GM18519 (cell line): ENCODE data around the gene LCE2A.

ENCODE experiments used
- ATAC-seq: cut with Tn5 transposase; IDR thresholded peaks from one replicate; pipeline ENCODE4 v1.9.1; 2021; ENCODE audit warnings: mild to moderate bottlenecking, moderate library complexity; ENCODE audit not compliant: unreplicated experiment, low FRiP score

Gene LCE2A

DNA sequence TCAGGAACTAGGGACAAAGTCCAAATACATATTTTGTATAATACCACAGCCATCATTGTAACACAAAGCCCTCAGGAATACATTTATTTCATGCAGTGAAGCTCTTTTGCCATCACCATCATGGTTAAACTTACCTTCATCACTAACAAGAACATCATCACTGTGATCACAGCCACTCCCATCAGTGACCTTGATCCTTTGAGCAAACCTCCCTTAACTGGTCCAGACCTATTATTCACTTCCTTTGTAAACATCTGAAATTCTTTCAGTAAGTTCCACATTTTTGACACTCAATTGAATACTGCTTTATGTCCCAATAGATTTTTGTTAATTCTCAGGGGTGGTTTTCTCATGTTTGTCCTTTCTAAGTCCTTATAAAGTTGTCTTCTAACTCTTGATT lies 43.5 kb downstream of the LCE2A start:
- no peak for ATAC-seq

- no peak for ATAC-seq
These were observed 45.4 kb downstream of the LCE2A start for GRCh38 chr1:152743371-152744145.

DNA sequence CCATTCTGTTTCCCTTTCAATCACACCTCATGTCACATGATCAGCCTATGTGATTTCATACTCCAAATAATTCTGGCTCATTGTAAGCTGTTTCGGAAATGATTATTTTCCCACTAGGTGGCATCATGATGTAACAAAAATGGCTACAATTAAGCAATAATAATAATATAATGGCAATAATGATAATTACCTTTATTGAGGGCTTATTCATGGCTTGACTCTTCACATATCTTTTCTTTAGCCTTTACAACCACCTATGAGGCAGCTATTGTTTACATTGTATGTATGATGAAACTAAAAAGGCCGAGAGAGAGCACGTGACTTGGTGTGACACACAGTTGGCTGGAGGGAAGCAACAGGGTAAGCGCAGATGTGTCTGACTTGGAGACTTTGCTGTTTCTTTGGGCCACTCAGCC lies 47.2 kb downstream of the LCE2A start:
- ATAC-seq = no peak

GRCh38 chr1:152745765-152746444 lies 47.8 kb downstream of the LCE2A start:
- no peak for ATAC-seq

DNA sequence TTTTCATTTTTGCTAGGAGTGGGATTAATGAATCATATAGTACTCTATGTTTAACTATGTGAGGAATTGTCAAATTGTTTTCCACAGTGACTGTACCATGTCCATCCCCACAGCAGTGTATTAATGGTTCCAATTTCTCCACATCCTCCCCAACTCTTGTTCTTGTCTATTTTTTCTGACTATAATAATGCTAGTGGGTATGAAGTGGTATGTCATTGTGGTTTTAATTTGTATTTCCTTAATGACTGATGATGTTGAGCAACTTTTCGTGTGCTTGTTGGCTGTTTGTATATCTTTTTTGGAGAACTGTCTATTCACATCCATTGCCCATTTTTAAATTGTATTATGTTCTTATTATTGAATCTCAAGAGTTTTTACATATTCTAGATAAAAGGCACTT lies 49.7 kb downstream of the LCE2A start:
- ATAC-seq = no peak
